GM12878 (cell line): Measurements from ENCODE around the gene VASH2. TPM values are rescaled to one million over a fixed set of nuclear protein-coding genes. Genes with fewer than 3 reads are reported as not detected.

ENCODE experiments used
- ATAC-seq: fragments of 200-7000 bp; cut with Tn5 transposase; 3 replicates; pipeline ENCODE4 v1.9.1; 2020; ENCODE audit warnings: mild to moderate bottlenecking, moderate library complexity
- BruUV-seq: library from RNA; stranded (reverse); fragments of 400-500 nt; replicated peaks from 2 replicates; lab custom pipeline; 2021; lab: Mats Ljungman, UMichigan
- CTCF ChIA-PET: fragments of 300-600 bp; sonication (Branson Sonifier 250); formaldehyde crosslinking; extraction: SDS; loops from one replicate; lab custom pipeline; 2021; ENCODE audit warnings: inconsistent platforms; lab: Yijun Ruan, JAX
- POLR2A ChIA-PET: fragments of 350-600 bp; formaldehyde crosslinking; extraction: SDS; loops from one replicate; lab custom pipeline; 2021; ENCODE audit warnings: inconsistent platforms; lab: Charles Lee
- RAD21 ChIA-PET: fragments of 300-600 bp; sonication (Branson Sonifier 250); formaldehyde crosslinking; loops from one replicate; lab custom pipeline; 2023; ENCODE audit warnings: antibody characterized with exemption; ENCODE audit not compliant: unreplicated experiment; lab: Charles Lee
- SMC1A ChIA-PET: fragments of 300-600 bp; sonication (Branson Sonifier 250); formaldehyde crosslinking; loops from one replicate; lab custom pipeline; 2023; ENCODE audit not compliant: unreplicated experiment, uncharacterized antibody; lab: Charles Lee
- DNase-seq: peaks from one replicate; pipeline ENCODE4 v3.0.0-alpha.2; 2011; ENCODE audit warnings: low read depth, low spot score
- FAIRE-seq: peaks from 3 replicates; lab custom pipeline; 2011; peaks lifted over from hg19 to GRCh38; lab: Jason Lieb, UNC
- H2AFZ ChIP-seq: 2 replicates; pipeline ENCODE4 v1.6.0; 2011; ENCODE audit warnings: low read depth, low read length, control low read depth; ENCODE audit not compliant: control insufficient read depth
- H3K27ac ChIP-seq: 2 replicates; pipeline ENCODE4 v1.5.1; 2011; ENCODE audit warnings: control low read depth; ENCODE audit not compliant: control insufficient read depth, insufficient read depth
- H3K27me3 ChIP-seq, 2 experiments: replicated peaks in 1 of 2; 2 replicates each; pipeline versions ENCODE4 v1.6.0 to v1.6.1; 2011; ENCODE audit warnings: low read length in 1 of 2; ENCODE audit not compliant: control insufficient read depth in 2 of 2, insufficient read depth in 2 of 2
- H3K36me3 ChIP-seq, 2 experiments: 2 replicates each; pipeline ENCODE4 v1.5.1; 2011; ENCODE audit warnings: low read length in 1 of 2; ENCODE audit not compliant: control insufficient read depth in 2 of 2, insufficient read depth in 2 of 2
- H3K4me1 ChIP-seq: 2 replicates; pipeline ENCODE4 v1.6.1; 2011; ENCODE audit warnings: mild to moderate bottlenecking, low read length, moderate library complexity, mixed read lengths; ENCODE audit not compliant: control insufficient read depth, insufficient read depth
- H3K4me2 ChIP-seq: 2 replicates; pipeline ENCODE4 v1.6.0; 2011; ENCODE audit warnings: control low read depth; ENCODE audit not compliant: control insufficient read depth, insufficient read depth
- H3K4me3 ChIP-seq: fragments of 200-600 bp; sonication (generic); 2 replicates; pipeline ENCODE4 v1.5.1; 2016
- H3K79me2 ChIP-seq: 2 replicates; pipeline ENCODE4 v1.6.0; 2011; ENCODE audit warnings: low read length; ENCODE audit not compliant: control insufficient read depth, insufficient read depth
- H3K9ac ChIP-seq: 2 replicates; pipeline ENCODE4 v1.8.0; 2011; ENCODE audit warnings: low read length, control low read depth, mixed read lengths; ENCODE audit not compliant: control insufficient read depth, insufficient read depth
- H3K9me3 ChIP-seq: replicated peaks from 3 replicates; pipeline ENCODE4 v1.5.1; 2011; ENCODE audit warnings: mild to moderate bottlenecking, low read length; ENCODE audit not compliant: control insufficient read depth, insufficient read depth
- H4K20me1 ChIP-seq: 2 replicates; pipeline ENCODE4 v1.6.0; 2011; ENCODE audit not compliant: control insufficient read depth, insufficient read depth
- CEBPB ChIP-seq, 2 experiments: fragments of 150-350 bp in 1 of 2; IDR thresholded peaks; 2 replicates each; pipeline ENCODE4 v1.6.1; 2012 to 2014; ENCODE audit warnings: low read depth in 2 of 2, low read length in 2 of 2, borderline replicate concordance in 1 of 2, inconsistent platforms in 1 of 2
- ETV6 ChIP-seq, 2 experiments: fragments of 450-650 bp in 1 of 2; IDR thresholded peaks in 1 of 2; conservative IDR thresholded peaks in 1 of 2; 2 replicates each; pipeline ENCODE4 v1.6.1; 2014; ENCODE audit warnings: antibody characterized with exemption in 1 of 2, borderline replicate concordance in 1 of 2, low read depth in 1 of 2, mild to moderate bottlenecking in 1 of 2, moderate library complexity in 1 of 2
- EZH2 ChIP-seq: IDR thresholded peaks from 2 replicates; pipeline ENCODE4 v1.6.1; 2012; ENCODE audit warnings: low read depth, mild to moderate bottlenecking, control low read depth, inconsistent platforms, low read length, borderline replicate concordance; ENCODE audit not compliant: control insufficient read depth
- JUNB ChIP-seq: IDR thresholded peaks from 2 replicates; pipeline ENCODE4 v1.6.1; 2016; ENCODE audit warnings: antibody characterized with exemption, mild to moderate bottlenecking
- SMAD1 ChIP-seq: fragments of 450-650 bp; IDR thresholded peaks from 2 replicates; pipeline ENCODE4 v1.6.1; 2018; ENCODE audit warnings: mild to moderate bottlenecking, low read depth; ENCODE audit not compliant: partially characterized antibody
- WGBS: methylation state at CpG from one replicate; pipeline ENCODE4 v1.1.6; 2016; ENCODE audit warnings: low lambda C conversion rate; ENCODE audit not compliant: insufficient replicate concordance, insufficient coverage; ENCODE audit errors: missing lambda C conversion rate; 5-methylcytosine and 5-hydroxymethylcytosine counted together
- in situ Hi-C: fragments of 300-500 bp; cut with MboI; formaldehyde crosslinking; loops from 9 replicates; pipeline ENCODE4 v1.14.3; 2018; ENCODE audit warnings: mixed read lengths
- intact Hi-C: fragments of 100-400 bp; cut with micrococcal nuclease; formaldehyde crosslinking; loops from one replicate; pipeline ENCODE4 v1.14.2; 2022; ENCODE audit not compliant: unreplicated experiment
- polyA plus RNA-seq, 11 experiments: library from polyadenylated mRNA; depleted of rRNA in 4 of 11; unstranded in 6 of 11; stranded (reverse) in 5 of 11; fragments of >200 nt; fragmentation: Nextera tagmentation in 4 of 11; fragmentation: Illumina TruSeq in 1 of 11; extraction: Ambion mirVana in 4 of 11; extraction: Trizol in 1 of 11; gene quantifications; 1 replicate in 1 of 11; 2 replicates in 10 of 11; pipeline versions ENCODE4 v1.2.1 to v1.2.3, GENCODE V29; 2011 to 2016; ENCODE audit warnings: inconsistent platforms in 2 of 11, missing spikeins in 2 of 11, low read depth in 1 of 11
- total RNA-seq, 4 experiments: library from RNA; depleted of rRNA in 3 of 4; stranded (reverse); fragments of >200 nt in 3 of 4; fragmentation: Illumina TruSeq in 1 of 4; extraction: Trizol in 1 of 4; gene quantifications; 2 replicates each; pipeline versions ENCODE4 v1.2.1 to v1.2.3, GENCODE V29; 2013 to 2021
- TF ChIP-seq, protein P1 (sequence below): fragments of 450-650 bp; formaldehyde crosslinking; IDR thresholded peaks from 2 replicates; pipeline ENCODE4 v1.4.0; 2020; ENCODE audit warnings: mild to moderate bottlenecking, moderate library complexity
- TF ChIP-seq, protein P2 (sequence below): IDR thresholded peaks from 2 replicates; pipeline ENCODE4 v1.6.1; 2011; ENCODE audit warnings: borderline replicate concordance, low read depth, mild to moderate bottlenecking, moderate library complexity, low read length; ENCODE audit not compliant: insufficient read depth, poor library complexity, severe bottlenecking

The VASH2 gene
- total and polyA plus RNA-seq, 10 of the 15 experiments (the other 5 are each of a cell fraction or from before 2014, with no cell fraction given), result 5.4 to 29.7 (median 21.7) TPM

DNA sequence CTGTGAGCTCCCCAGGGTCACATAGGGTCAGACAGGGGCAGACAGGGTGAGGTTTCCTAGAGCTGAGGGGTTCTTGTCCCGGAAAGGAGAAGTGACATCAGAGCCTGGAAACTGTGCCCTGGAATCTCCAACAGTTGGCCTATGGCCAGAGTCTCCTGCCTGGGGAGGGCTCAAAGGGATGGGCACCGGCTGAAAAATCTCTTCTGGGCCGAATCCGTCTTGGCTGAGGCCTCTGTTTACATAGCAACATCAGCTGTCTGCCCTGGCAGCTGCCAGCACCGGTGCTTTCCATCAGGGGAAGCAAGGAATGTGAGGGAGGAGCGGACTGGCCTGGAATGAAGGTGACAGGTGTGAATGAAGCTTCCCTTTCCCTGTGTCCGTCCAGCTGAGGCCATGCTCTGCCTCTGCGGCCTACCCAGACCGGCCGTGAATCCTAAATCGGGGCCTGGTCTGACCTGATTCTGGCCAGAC, 30.7 kb downstream of the VASH2 start:
- no peaks in the 10 kb centered on the region for H4K20me1 ChIP-seq
- DNase-seq, result no peak
- no peak for ATAC-seq
- WGBS, result 85% methylated on average over 11 of the region's 11 CpGs
- ChIA-PET CTCF (interaction anchor here (0.5 to 8.0 kb wide), 12 partner anchors 14 to 504 kb away, joined by 3 to 61 read pairs (median 12); partner anchors contain the start of gene VASH2), SMC1A (interaction anchor here (0.6 to 7.8 kb wide), 16 partner anchors 9 to 291 kb away, joined by 3 to 86 read pairs (median 6); partner anchors contain the start of gene VASH2), RAD21 (interaction anchor here (1.0 to 7.3 kb wide), 7 partner anchors 13 to 166 kb away, joined by 3 to 73 read pairs (median 8); no protein-coding TSS in a partner anchor), POLR2A (interaction anchor here (0.5 to 6.1 kb wide), 7 partner anchors 8 to 190 kb away, joined by 3 to 71 read pairs (median 7); partner anchors contain the start of genes NSL1, TATDN3 and VASH2)
- FAIRE-seq, result no peak
- no TSS peak for BruUV-seq
- no peaks in the 10 kb centered on the region for H3K9me3 ChIP-seq
- peaks cover 56% of the 10 kb centered on the region for H3K4me1 ChIP-seq
- H3K27me3 ChIP-seq, result no peaks in the 10 kb centered on the region
- peaks cover 4% of the 10 kb centered on the region; the same call in 1 of the 2 replicates for H3K79me2 ChIP-seq
- TF ChIP-seq SMAD1 (no peak), CEBPB (IDR thresholded peaks at IDR 0.05; ENCODE audit: borderline replicate concordance in 1 of 2, low read depth in 2 of 2, low read length in 2 of 2) (no peak), JUNB (no peak), EZH2 (no peak), ETV6 (conservative IDR thresholded peaks at IDR 0.05 in 1 of 2, IDR thresholded peaks at IDR 0.05 in 1 of 2; ENCODE audit: borderline replicate concordance in 1 of 2, low read depth in 1 of 2) (no peak)
- TF ChIP-seq, protein P1, sequence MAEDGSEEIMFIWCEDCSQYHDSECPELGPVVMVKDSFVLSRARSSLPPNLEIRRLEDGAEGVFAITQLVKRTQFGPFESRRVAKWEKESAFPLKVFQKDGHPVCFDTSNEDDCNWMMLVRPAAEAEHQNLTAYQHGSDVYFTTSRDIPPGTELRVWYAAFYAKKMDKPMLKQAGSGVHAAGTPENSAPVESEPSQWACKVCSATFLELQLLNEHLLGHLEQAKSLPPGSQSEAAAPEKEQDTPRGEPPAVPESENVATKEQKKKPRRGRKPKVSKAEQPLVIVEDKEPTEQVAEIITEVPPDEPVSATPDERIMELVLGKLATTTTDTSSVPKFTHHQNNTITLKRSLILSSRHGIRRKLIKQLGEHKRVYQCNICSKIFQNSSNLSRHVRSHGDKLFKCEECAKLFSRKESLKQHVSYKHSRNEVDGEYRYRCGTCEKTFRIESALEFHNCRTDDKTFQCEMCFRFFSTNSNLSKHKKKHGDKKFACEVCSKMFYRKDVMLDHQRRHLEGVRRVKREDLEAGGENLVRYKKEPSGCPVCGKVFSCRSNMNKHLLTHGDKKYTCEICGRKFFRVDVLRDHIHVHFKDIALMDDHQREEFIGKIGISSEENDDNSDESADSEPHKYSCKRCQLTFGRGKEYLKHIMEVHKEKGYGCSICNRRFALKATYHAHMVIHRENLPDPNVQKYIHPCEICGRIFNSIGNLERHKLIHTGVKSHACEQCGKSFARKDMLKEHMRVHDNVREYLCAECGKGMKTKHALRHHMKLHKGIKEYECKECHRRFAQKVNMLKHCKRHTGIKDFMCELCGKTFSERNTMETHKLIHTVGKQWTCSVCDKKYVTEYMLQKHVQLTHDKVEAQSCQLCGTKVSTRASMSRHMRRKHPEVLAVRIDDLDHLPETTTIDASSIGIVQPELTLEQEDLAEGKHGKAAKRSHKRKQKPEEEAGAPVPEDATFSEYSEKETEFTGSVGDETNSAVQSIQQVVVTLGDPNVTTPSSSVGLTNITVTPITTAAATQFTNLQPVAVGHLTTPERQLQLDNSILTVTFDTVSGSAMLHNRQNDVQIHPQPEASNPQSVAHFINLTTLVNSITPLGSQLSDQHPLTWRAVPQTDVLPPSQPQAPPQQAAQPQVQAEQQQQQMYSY (CRISPR knock-in tag), result no peak
- TF ChIP-seq, protein P2, sequence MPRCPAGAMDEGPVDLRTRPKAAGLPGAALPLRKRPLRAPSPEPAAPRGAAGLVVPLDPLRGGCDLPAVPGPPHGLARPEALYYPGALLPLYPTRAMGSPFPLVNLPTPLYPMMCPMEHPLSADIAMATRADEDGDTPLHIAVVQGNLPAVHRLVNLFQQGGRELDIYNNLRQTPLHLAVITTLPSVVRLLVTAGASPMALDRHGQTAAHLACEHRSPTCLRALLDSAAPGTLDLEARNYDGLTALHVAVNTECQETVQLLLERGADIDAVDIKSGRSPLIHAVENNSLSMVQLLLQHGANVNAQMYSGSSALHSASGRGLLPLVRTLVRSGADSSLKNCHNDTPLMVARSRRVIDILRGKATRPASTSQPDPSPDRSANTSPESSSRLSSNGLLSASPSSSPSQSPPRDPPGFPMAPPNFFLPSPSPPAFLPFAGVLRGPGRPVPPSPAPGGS, result no peak
- H3K9ac ChIP-seq, result 0 out of 2 replicates have a peak overlapping the region, but pooled peaks have one; percentile 5
- H3K4me2 ChIP-seq, result peak overlapping the region; percentile 1; the same call in 1 of the 2 replicates
- H3K36me3 ChIP-seq, result peaks cover 0 to 6% of the 10 kb centered on the region in 2 experiments; a peak in 3 of 4 replicates
- no peak overlapping the region for H3K4me3 ChIP-seq
- H2AFZ ChIP-seq, result no peak overlapping the region
- in situ Hi-C loops, result no loop called here
- peak overlapping the region; percentile 93 for H3K27ac ChIP-seq
- intact Hi-C loops, result no loop called here
